Upper lobe of right lung (tissue), 1 donor: ENCODE measurements around the gene PLEK. TPM values are rescaled to one million over a fixed set of nuclear protein-coding genes. Genes with fewer than 3 reads are reported as not detected.

ENCODE experiments used
- ATAC-seq: fragments of 200-7000 bp; cut with Tn5 transposase; one replicate; pipeline ENCODE4 v1.9.1; 2020; ENCODE audit warnings: mild to moderate bottlenecking, moderate library complexity
- DNase-seq: peaks from one replicate; pipeline ENCODE4 v3.0.0-alpha.2; 2020
- H3K27ac ChIP-seq: fragments of 200-600 bp; one replicate; pipeline ENCODE4 v1.8.0; 2022
- H3K27me3 ChIP-seq: fragments of 200-600 bp; one replicate; pipeline ENCODE4 v1.8.0; 2022; ENCODE audit warnings: mild to moderate bottlenecking
- H3K36me3 ChIP-seq: fragments of 200-600 bp; one replicate; pipeline ENCODE4 v1.8.0; 2022
- H3K4me1 ChIP-seq: fragments of 200-600 bp; one replicate; pipeline ENCODE4 v1.8.0; 2022
- H3K4me3 ChIP-seq: fragments of 200-600 bp; one replicate; pipeline ENCODE4 v1.8.0; 2022; ENCODE audit warnings: mild to moderate bottlenecking
- H3K9me3 ChIP-seq: fragments of 200-600 bp; one replicate; pipeline ENCODE4 v1.8.0; 2022
- intact Hi-C: fragments of 100-400 bp; cut with DNase I; formaldehyde crosslinking; loops from one replicate; pipeline ENCODE4 v1.11.0; 2022
- total RNA-seq: library from RNA; stranded (reverse); fragmentation: NEBNext Ultra II Directional; extraction: Animal tissue kit (Norgen Biotek cat#: 25700); gene quantifications from one replicate; pipeline ENCODE4 v1.2.1, GENCODE V29; 2021
- TF ChIP-seq, protein P1 (sequence below): fragments of 200-600 bp; IDR thresholded peaks from one replicate; pipeline ENCODE4 v1.8.0; 2022; ENCODE audit warnings: antibody characterized with exemption
- donor health status: DM: no; HTN: yes; CAD: no; lungs with severe emphysema.

Gene PLEK
- total RNA-seq, 1 donor from 2014 or later: 32.9 TPM

DNA sequence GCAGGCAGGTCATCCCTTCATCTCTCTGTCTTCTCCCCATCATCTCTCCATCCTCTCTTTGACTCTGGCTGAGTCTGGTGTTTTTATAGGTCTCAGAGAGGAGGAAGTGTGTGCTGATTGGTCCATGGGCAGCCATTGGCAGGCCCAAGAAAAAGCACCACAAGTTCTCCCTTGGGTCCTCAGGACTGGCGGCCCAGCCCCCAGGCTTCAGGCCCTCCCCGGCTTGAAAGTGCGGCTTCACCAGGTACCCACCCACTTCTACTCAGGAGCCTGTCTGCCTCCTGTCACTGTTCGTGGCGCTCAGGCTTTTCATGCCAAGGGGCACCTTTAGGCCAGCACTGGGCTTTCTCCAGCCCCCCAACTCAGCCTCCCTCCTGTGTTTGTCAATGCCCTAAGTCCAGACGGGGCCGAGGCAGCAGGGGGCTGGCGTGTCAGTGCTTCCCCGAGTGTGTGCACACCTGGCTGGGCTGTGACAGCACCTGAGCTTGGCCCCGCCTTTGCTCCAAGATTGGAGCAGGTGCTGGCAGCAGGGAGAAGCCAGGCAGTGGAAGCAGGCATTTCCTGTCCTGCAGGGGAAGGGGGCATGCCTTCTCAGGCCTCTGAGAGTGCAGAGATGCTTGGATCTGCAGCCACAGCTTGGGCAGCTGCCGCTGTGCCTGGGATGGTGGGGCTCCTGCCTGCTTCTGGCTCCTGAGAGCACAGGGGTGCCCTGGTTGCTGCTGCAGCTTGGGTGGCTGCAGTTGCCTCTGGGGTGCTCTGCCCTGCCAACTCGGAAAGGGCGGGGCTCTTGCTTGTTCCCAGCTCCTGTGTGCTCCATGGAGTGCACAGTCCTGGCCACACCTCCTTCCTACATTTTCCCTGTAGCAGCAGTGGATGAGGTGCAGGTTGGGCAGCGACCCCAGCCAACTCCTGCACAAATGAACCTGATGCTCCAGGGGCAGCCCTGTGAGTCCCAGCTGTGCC lies 67.9 kb downstream of the PLEK start:
- H3K4me3 ChIP-seq: no peak overlapping the region
- no peak for DNase-seq
- ATAC-seq: peak; percentile 11
- no peak overlapping the region for H3K27ac ChIP-seq
- H3K4me1 ChIP-seq: peaks cover 9% of the 10 kb centered on the region
- no peaks in the 10 kb centered on the region for H3K36me3 ChIP-seq
- H3K9me3 ChIP-seq: no peaks in the 10 kb centered on the region
- TF ChIP-seq, protein P1, sequence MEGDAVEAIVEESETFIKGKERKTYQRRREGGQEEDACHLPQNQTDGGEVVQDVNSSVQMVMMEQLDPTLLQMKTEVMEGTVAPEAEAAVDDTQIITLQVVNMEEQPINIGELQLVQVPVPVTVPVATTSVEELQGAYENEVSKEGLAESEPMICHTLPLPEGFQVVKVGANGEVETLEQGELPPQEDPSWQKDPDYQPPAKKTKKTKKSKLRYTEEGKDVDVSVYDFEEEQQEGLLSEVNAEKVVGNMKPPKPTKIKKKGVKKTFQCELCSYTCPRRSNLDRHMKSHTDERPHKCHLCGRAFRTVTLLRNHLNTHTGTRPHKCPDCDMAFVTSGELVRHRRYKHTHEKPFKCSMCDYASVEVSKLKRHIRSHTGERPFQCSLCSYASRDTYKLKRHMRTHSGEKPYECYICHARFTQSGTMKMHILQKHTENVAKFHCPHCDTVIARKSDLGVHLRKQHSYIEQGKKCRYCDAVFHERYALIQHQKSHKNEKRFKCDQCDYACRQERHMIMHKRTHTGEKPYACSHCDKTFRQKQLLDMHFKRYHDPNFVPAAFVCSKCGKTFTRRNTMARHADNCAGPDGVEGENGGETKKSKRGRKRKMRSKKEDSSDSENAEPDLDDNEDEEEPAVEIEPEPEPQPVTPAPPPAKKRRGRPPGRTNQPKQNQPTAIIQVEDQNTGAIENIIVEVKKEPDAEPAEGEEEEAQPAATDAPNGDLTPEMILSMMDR: no peak
- intact Hi-C loops: no loop called here
- H3K27me3 ChIP-seq: no peaks in the 10 kb centered on the region

DNA sequence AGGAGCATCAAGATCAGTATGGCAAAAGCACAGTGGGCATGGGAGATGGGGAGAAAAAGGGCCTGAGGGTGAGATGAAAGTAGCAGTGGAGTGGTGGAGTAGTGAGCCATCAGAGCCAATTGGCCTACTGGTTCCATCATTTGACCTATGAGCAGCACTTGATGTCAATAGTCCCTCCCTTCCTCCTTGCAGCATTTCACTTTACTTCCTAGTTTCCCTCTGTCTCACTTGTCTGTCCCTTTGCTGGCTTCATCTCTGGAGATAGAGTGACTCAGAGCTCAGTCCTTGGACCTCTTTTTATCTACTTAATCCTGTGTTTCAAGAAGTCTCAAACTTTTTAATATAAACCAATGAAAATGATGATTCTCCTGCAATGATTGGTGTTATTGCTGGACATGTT lies 69.9 kb downstream of the PLEK start:
- H3K27me3 ChIP-seq: no peaks in the 10 kb centered on the region
- H3K27ac ChIP-seq: no peak overlapping the region
- no peaks in the 10 kb centered on the region for H3K36me3 ChIP-seq
- ATAC-seq (peak; percentile 73), DNase-seq (no peak)
- H3K4me3 ChIP-seq: no peak overlapping the region
- intact Hi-C loops: no loop called here
- no peaks in the 10 kb centered on the region for H3K9me3 ChIP-seq
- TF ChIP-seq, protein P1: no peak
- peaks cover 7% of the 10 kb centered on the region for H3K4me1 ChIP-seq

DNA sequence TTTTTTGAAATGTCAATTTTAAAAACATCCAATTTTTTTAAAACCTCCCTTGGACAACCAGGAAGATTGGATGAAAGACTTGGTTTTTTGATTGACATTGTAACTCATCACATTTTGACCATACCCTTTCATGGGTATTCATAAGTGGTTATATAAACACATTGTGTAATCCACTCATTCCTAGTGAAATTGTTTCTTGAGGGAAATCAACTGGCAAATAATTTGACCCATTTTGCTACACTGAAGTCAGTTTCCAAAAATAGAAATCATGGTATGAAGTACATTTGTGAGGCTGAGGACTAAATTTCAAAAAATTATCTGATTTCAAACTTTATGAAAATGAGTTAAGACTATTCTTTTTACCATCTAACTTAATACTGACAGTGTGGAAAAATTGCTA lies 70.5 kb downstream of the PLEK start:
- Histone ChIP-seq H3K9me3 (no peaks in the 10 kb centered on the region), H3K4me1 (peaks cover 7% of the 10 kb centered on the region), H3K36me3 (no peaks in the 10 kb centered on the region), H3K27ac (peak overlapping the region; percentile 65), H3K27me3 (no peaks in the 10 kb centered on the region), H3K4me3 (no peak overlapping the region)
- intact Hi-C loops: no loop called here
- no peak for DNase-seq
- ATAC-seq: no peak
- TF ChIP-seq, protein P1: no peak

DNA sequence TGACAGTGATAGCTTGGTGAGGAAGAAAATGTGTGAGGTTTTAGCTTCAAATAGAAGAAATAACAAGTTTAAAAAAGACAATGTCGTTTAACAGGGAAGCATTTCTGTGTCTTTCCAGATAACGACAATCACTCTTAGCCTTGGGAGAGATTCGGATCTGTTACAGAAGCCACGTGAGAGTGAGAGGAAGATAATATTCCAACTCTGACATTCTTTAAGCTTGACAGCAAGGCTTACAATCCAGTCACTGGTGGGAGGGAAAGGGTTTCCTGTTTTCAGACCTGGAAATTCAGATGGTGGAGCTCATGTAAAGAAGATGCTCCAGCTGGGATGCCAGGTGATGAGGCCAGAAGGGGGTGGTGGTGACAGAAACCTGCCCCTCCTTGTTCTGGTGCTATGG lies 71.2 kb downstream of the PLEK start:
- DNase-seq: no peak
- intact Hi-C loops: no loop called here
- H3K9me3 ChIP-seq: no peaks in the 10 kb centered on the region
- H3K4me3 ChIP-seq: no peak overlapping the region
- peaks cover 10% of the 10 kb centered on the region for H3K4me1 ChIP-seq
- TF ChIP-seq, protein P1: no peak
- ATAC-seq: no peak
- no peaks in the 10 kb centered on the region for H3K27me3 ChIP-seq
- peak overlapping the region; percentile 65 for H3K27ac ChIP-seq
- no peaks in the 10 kb centered on the region for H3K36me3 ChIP-seq

DNA sequence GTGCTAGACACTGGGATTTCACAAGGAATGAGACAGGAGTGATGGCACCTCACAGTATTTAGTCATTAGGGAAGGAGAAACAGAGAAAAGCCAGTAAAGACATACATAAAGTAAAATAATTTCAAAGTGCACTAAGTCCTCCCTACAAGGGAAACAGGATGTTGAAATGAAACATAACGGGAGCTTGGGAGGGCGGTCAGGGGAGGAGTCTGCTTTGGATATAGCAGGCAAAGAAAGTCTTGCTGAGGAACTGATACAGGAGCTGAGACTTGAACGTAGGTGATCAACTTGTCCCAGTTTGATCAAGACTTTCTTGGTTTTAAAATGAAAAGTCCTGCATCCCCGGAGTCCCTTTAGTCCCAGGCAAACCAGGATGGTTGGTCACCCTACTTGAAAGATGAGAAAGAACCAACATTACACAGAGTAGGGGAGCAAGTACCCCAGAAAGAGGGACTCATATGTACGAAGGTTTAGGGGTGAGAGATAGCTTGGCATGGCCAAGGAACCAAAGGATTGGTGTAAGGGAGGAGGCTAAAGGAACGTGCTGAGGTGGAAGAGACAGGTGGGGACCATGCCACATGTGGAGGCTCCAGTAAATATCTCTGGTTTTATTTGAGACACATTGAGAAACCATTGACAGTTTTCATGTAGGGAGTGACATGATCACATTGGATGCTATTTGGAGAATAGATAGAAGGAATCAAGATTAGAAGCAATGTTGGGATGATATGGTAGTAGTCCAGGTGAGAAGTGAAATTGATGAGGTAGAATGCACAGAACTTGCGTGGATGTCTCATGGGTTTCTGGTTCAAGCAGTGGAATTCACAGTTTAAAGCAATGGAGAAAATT lies 73.6 kb downstream of the PLEK start:
- TF ChIP-seq, protein P1: no peak
- Histone ChIP-seq H3K36me3 (no peaks in the 10 kb centered on the region), H3K4me1 (peaks cover 14% of the 10 kb centered on the region), H3K27ac (peak overlapping the region; percentile 5), H3K9me3 (no peaks in the 10 kb centered on the region), H3K4me3 (no peak overlapping the region), H3K27me3 (no peaks in the 10 kb centered on the region)
- DNase-seq (no peak), ATAC-seq (peak; percentile 24)
- intact Hi-C loops: no loop called here
